GM18520 (cell line): ENCODE results near the gene KDM4B.
A peak's percentile ranks its signal among the peaks of the same experiment; 100 is the strongest.

ENCODE experiments used
- ATAC-seq: cut with Tn5 transposase; IDR thresholded peaks from one replicate; pipeline ENCODE4 v1.9.1; 2021; ENCODE audit not compliant: unreplicated experiment

KDM4B gene

GRCh38 chr19:5119297-5119998 is 150.5 kb downstream of the KDM4B start:
- ATAC-seq: no peak

GRCh38 chr19:5120321-5120720 is 151.4 kb downstream of the KDM4B start:
- ATAC-seq: no peak

GRCh38 chr19:5120833-5121232 is 151.9 kb downstream of the KDM4B start:
- ATAC-seq: no peak

- no peak for ATAC-seq
Measured at GRCh38 chr19:5121266-5122120, 152.6 kb downstream of the KDM4B start.

- no peak for ATAC-seq
Measured at GRCh38 chr19:5122121-5122400, 153.1 kb downstream of the KDM4B start.

GRCh38 chr19:5122671-5123409 is 153.9 kb downstream of the KDM4B start:
- ATAC-seq: no peak

- ATAC-seq: no peak
Measured at GRCh38 chr19:5123646-5124045, 154.7 kb downstream of the KDM4B start.

GRCh38 chr19:5124111-5124855 is 155.4 kb downstream of the KDM4B start:
- ATAC-seq: no peak

- no peak for ATAC-seq
Measured at GRCh38 chr19:5125376-5125775, 156.5 kb downstream of the KDM4B start.

- no peak for ATAC-seq
Measured at GRCh38 chr19:5125797-5126497, 157.0 kb downstream of the KDM4B start.

- ATAC-seq: no peak
Measured at GRCh38 chr19:5126498-5127223, 157.7 kb downstream of the KDM4B start.

GRCh38 chr19:5127717-5128116 is 158.8 kb downstream of the KDM4B start:
- ATAC-seq: no peak

GRCh38 chr19:5128251-5128935 is 159.5 kb downstream of the KDM4B start:
- no peak for ATAC-seq

GRCh38 chr19:5128936-5129389 is 160.1 kb downstream of the KDM4B start:
- ATAC-seq: no peak

- no peak for ATAC-seq
Measured at GRCh38 chr19:5129691-5130090, 160.8 kb downstream of the KDM4B start.

GRCh38 chr19:5130371-5131030 is 161.6 kb downstream of the KDM4B start:
- peak; percentile 49 for ATAC-seq

GRCh38 chr19:5131031-5131505 is 162.2 kb downstream of the KDM4B start:
- peak; percentile 7 for ATAC-seq

- no peak for ATAC-seq
Measured at GRCh38 chr19:5131506-5132205, 162.7 kb downstream of the KDM4B start.
